Subcutaneous abdominal adipose tissue (tissue), 5 donors: ENCODE measurements around the gene BRAF.

Experiments used
- H3K27ac ChIP-seq: one replicate; pipeline ENCODE4 v1.7.0; 2013; ENCODE audit warnings: low read depth, mild to moderate bottlenecking, inconsistent platforms, low read length, moderate library complexity
- H3K27me3 ChIP-seq, 5 donors: one replicate each; pipeline ENCODE4 v1.7.0; 2013; ENCODE audit warnings: low read length in 5 of 5, inconsistent platforms in 1 of 5; ENCODE audit not compliant: control insufficient read depth in 5 of 5, insufficient read depth in 4 of 5
- H3K36me3 ChIP-seq, 5 donors: one replicate each; pipeline ENCODE4 v1.7.0; 2013; ENCODE audit warnings: low read length in 5 of 5; ENCODE audit not compliant: control insufficient read depth in 5 of 5, insufficient read depth in 5 of 5
- H3K4me1 ChIP-seq, 5 donors: one replicate each; pipeline ENCODE4 v1.7.0; 2013; ENCODE audit warnings: low read length in 5 of 5, mild to moderate bottlenecking in 3 of 5, moderate library complexity in 1 of 5; ENCODE audit not compliant: control insufficient read depth in 5 of 5, insufficient read depth in 5 of 5
- H3K4me3 ChIP-seq, 5 donors: one replicate each; pipeline ENCODE4 v1.7.0; 2013; ENCODE audit warnings: low read length in 5 of 5, low read depth in 1 of 5
- H3K9ac ChIP-seq, 5 donors: one replicate each; pipeline ENCODE4 v1.7.0; 2013; ENCODE audit warnings: low read length in 5 of 5, mild to moderate bottlenecking in 4 of 5, moderate library complexity in 3 of 5
- H3K9me3 ChIP-seq, 5 donors: one replicate each; pipeline ENCODE4 v1.7.0; 2013; ENCODE audit warnings: low read length in 5 of 5; ENCODE audit not compliant: control insufficient read depth in 5 of 5
- donor health status: healthy.
- donor health status: healthy.
- donor health status: healthy.
- donor health status: healthy.
- donor health status: healthy.

Gene BRAF

GRCh38 chr7:140881507-140882228 is 43.1 kb downstream of the BRAF start:
- Histone ChIP-seq H3K9me3 (no peaks in the 10 kb centered on the region), H3K27me3 (no peaks in the 10 kb centered on the region), H3K27ac (no peak overlapping the region), H3K36me3 (no peaks in the 10 kb centered on the region), H3K4me1 (peaks cover 0 to 8% (median 0%) of the 10 kb centered on the region in 5 donors), H3K9ac (no peak overlapping the region), H3K4me3 (no peak overlapping the region)

GRCh38 chr7:140877249-140877524 is 47.5 kb downstream of the BRAF start:
- no peak overlapping the region for H3K4me3 ChIP-seq
- no peaks in the 10 kb centered on the region for H3K9me3 ChIP-seq
- no peaks in the 10 kb centered on the region for H3K27me3 ChIP-seq
- no peaks in the 10 kb centered on the region for H3K36me3 ChIP-seq
- no peak overlapping the region for H3K9ac ChIP-seq
- H3K27ac ChIP-seq: no peak overlapping the region
- H3K4me1 ChIP-seq: peaks cover 0 to 4% (median 0%) of the 10 kb centered on the region in 5 donors

GRCh38 chr7:140876519-140877248 is 48.0 kb downstream of the BRAF start:
- H3K27me3 ChIP-seq: no peaks in the 10 kb centered on the region
- H3K27ac ChIP-seq: no peak overlapping the region
- H3K36me3 ChIP-seq: no peaks in the 10 kb centered on the region
- no peaks in the 10 kb centered on the region for H3K9me3 ChIP-seq
- H3K9ac ChIP-seq: no peak overlapping the region
- H3K4me3 ChIP-seq: no peak overlapping the region
- H3K4me1 ChIP-seq: peaks cover 0 to 4% (median 0%) of the 10 kb centered on the region in 5 donors

GRCh38 chr7:140873434-140873833 is 51.3 kb downstream of the BRAF start:
- Histone ChIP-seq H3K4me1 (peaks cover 0 to 11% (median 3%) of the 10 kb centered on the region in 5 donors), H3K36me3 (no peaks in the 10 kb centered on the region), H3K9me3 (no peaks in the 10 kb centered on the region), H3K9ac (no peak overlapping the region), H3K27ac (no peak overlapping the region), H3K27me3 (no peaks in the 10 kb centered on the region), H3K4me3 (no peak overlapping the region)

GRCh38 chr7:140870003-140870402 is 54.7 kb downstream of the BRAF start:
- Histone ChIP-seq H3K4me1 (peaks cover 0 to 8% (median 3%) of the 10 kb centered on the region in 5 donors), H3K9ac (no peak overlapping the region), H3K9me3 (no peaks in the 10 kb centered on the region), H3K27ac (no peak overlapping the region), H3K36me3 (no peaks in the 10 kb centered on the region), H3K27me3 (no peaks in the 10 kb centered on the region), H3K4me3 (no peak overlapping the region)

GRCh38 chr7:140869430-140869829 is 55.3 kb downstream of the BRAF start:
- Histone ChIP-seq H3K9ac (no peak overlapping the region), H3K36me3 (no peaks in the 10 kb centered on the region), H3K9me3 (no peaks in the 10 kb centered on the region), H3K27ac (no peak overlapping the region), H3K4me1 (peaks cover 0 to 8% (median 3%) of the 10 kb centered on the region in 5 donors), H3K4me3 (no peak overlapping the region), H3K27me3 (no peaks in the 10 kb centered on the region)

- Histone ChIP-seq H3K36me3 (no peaks in the 10 kb centered on the region), H3K9ac (no peak overlapping the region), H3K4me3 (no peak overlapping the region), H3K9me3 (no peaks in the 10 kb centered on the region), H3K4me1 (peaks cover 0 to 8% (median 3%) of the 10 kb centered on the region in 5 donors), H3K27me3 (no peaks in the 10 kb centered on the region), H3K27ac (no peak overlapping the region)
Measured at GRCh38 chr7:140867467-140868462, 57.0 kb downstream of the BRAF start.

- Histone ChIP-seq H3K9ac (no peak overlapping the region), H3K4me1 (peaks cover 0 to 8% (median 3%) of the 10 kb centered on the region in 5 donors), H3K9me3 (no peaks in the 10 kb centered on the region), H3K27me3 (no peaks in the 10 kb centered on the region), H3K36me3 (no peaks in the 10 kb centered on the region), H3K27ac (no peak overlapping the region), H3K4me3 (no peak overlapping the region)
Measured at GRCh38 chr7:140866926-140867325, 57.8 kb downstream of the BRAF start.

- H3K27me3 ChIP-seq: no peaks in the 10 kb centered on the region
- no peaks in the 10 kb centered on the region for H3K9me3 ChIP-seq
- H3K4me1 ChIP-seq: peaks cover 0 to under 1% (median 0%) of the 10 kb centered on the region in 5 donors
- no peaks in the 10 kb centered on the region for H3K36me3 ChIP-seq
- no peak overlapping the region for H3K27ac ChIP-seq
- no peak overlapping the region for H3K9ac ChIP-seq
- H3K4me3 ChIP-seq: no peak overlapping the region
Measured at GRCh38 chr7:140864732-140865131, 60.0 kb downstream of the BRAF start.
